Hepatic stellate cell (primary cell): Measurements from ENCODE around the gene SPON1.

ENCODE experiments used
- DNase-seq: peaks from one replicate; pipeline ENCODE4 v3.0.0; 2011; ENCODE audit warnings: low spot score

Gene SPON1

GRCh38 chr11:14190992-14191778 lies 228.7 kb downstream of the SPON1 start:
- DNase-seq, result no peak

- DNase-seq, result no peak
Observed at GRCh38 chr11:14193644-14194043, 231.1 kb downstream of the SPON1 start.

- no peak for DNase-seq
Observed at GRCh38 chr11:14202251-14203196, 240.0 kb downstream of the SPON1 start.

- no peak for DNase-seq
Observed at GRCh38 chr11:14203321-14203720, 240.8 kb downstream of the SPON1 start.

- DNase-seq, result no peak
Observed at GRCh38 chr11:14212986-14213385, 250.5 kb downstream of the SPON1 start.

- no peak for DNase-seq
Observed at GRCh38 chr11:14218728-14219127, 256.2 kb downstream of the SPON1 start.

GRCh38 chr11:14223636-14224288 lies 261.2 kb downstream of the SPON1 start:
- DNase-seq, result no peak

GRCh38 chr11:14224395-14224794 lies 261.9 kb downstream of the SPON1 start:
- DNase-seq, result no peak

- no peak for DNase-seq
Observed at GRCh38 chr11:14225666-14226065, 263.1 kb downstream of the SPON1 start.

GRCh38 chr11:14228356-14228755 lies 265.8 kb downstream of the SPON1 start:
- no peak for DNase-seq

- DNase-seq, result no peak
Observed at GRCh38 chr11:14229472-14229871, 266.9 kb downstream of the SPON1 start.

GRCh38 chr11:14230407-14230806 lies 267.9 kb downstream of the SPON1 start:
- no peak for DNase-seq

GRCh38 chr11:14232652-14233051 lies 270.1 kb downstream of the SPON1 start:
- DNase-seq, result no peak

- DNase-seq, result no peak
Observed at GRCh38 chr11:14234446-14234845, 271.9 kb downstream of the SPON1 start.

- DNase-seq, result no peak
Observed at GRCh38 chr11:14235701-14236100, 273.2 kb downstream of the SPON1 start.

GRCh38 chr11:14237444-14237961 lies 275.0 kb downstream of the SPON1 start:
- DNase-seq, result no peak

- DNase-seq, result no peak
Observed at GRCh38 chr11:14240221-14240620, 277.7 kb downstream of the SPON1 start.

- DNase-seq, result no peak
Observed at GRCh38 chr11:14240951-14241350, 278.4 kb downstream of the SPON1 start.

- DNase-seq, result no peak
Observed at GRCh38 chr11:14242187-14242586, 279.7 kb downstream of the SPON1 start.

- no peak for DNase-seq
Observed at GRCh38 chr11:14242733-14243132, 280.2 kb downstream of the SPON1 start.

GRCh38 chr11:14244926-14245325 lies 282.4 kb downstream of the SPON1 start:
- no peak for DNase-seq

GRCh38 chr11:14245444-14245843 lies 282.9 kb downstream of the SPON1 start:
- no peak for DNase-seq
